NCI-H146 treated with DMSO at 0.1 percent for 48 hours (cell line): ENCODE data around the gene NCAPG2.

Experiments
- DNase-seq: peaks from one replicate; lab custom pipeline; 2025; ENCODE audit not compliant: unreplicated experiment; lab: John Stamatoyannopoulos, UW

The NCAPG2 gene

GRCh38 chr7:158735935-158736334 is 31.3 kb upstream of the NCAPG2 start:
- no peak for DNase-seq

GRCh38 chr7:158734861-158735260 is 30.3 kb upstream of the NCAPG2 start:
- no peak for DNase-seq

GRCh38 chr7:158733775-158734494 is 29.3 kb upstream of the NCAPG2 start:
- no peak for DNase-seq

- DNase-seq = no peak
These were observed 28.6 kb upstream of the NCAPG2 start for GRCh38 chr7:158733220-158733519.

- DNase-seq = no peak
These were observed 28.1 kb upstream of the NCAPG2 start for GRCh38 chr7:158732494-158733219.

- no peak for DNase-seq
These were observed 27.2 kb upstream of the NCAPG2 start for GRCh38 chr7:158731761-158732160.

- no peak for DNase-seq
These were observed 26.1 kb upstream of the NCAPG2 start for GRCh38 chr7:158730383-158731346.

GRCh38 chr7:158729646-158730382 is 25.2 kb upstream of the NCAPG2 start:
- no peak for DNase-seq

- no peak for DNase-seq
These were observed 24.5 kb upstream of the NCAPG2 start for GRCh38 chr7:158728911-158729645.

- no peak for DNase-seq
These were observed 23.1 kb upstream of the NCAPG2 start for GRCh38 chr7:158727690-158728089.

GRCh38 chr7:158726277-158726807 is 21.7 kb upstream of the NCAPG2 start:
- DNase-seq = no peak

GRCh38 chr7:158725506-158725800 is 20.8 kb upstream of the NCAPG2 start:
- DNase-seq = no peak

- no peak for DNase-seq
These were observed 20.3 kb upstream of the NCAPG2 start for GRCh38 chr7:158724658-158725505.

- no peak for DNase-seq
These were observed 19.2 kb upstream of the NCAPG2 start for GRCh38 chr7:158723714-158724385.

- DNase-seq = no peak
These were observed 18.7 kb upstream of the NCAPG2 start for GRCh38 chr7:158723266-158723665.

GRCh38 chr7:158722574-158723237 is 18.1 kb upstream of the NCAPG2 start:
- DNase-seq = no peak

GRCh38 chr7:158720112-158720511 is 15.5 kb upstream of the NCAPG2 start:
- no peak for DNase-seq

GRCh38 chr7:158716802-158717201 is 12.2 kb upstream of the NCAPG2 start:
- no peak for DNase-seq
